Activated effector memory CD4-positive, alpha-beta T cell treated with anti-CD3 and anti-CD28 coated beads, Interleukin-2, amount 50 U/mL, for 16 hours (primary cell): ENCODE results near the gene DNAAF3.
A peak's percentile ranks its signal among the peaks of the same experiment; 100 is the strongest.

ENCODE experiments used
- DNase-seq: peaks from one replicate; pipeline ENCODE4 v3.0.0-alpha.2; 2020

DNAAF3 gene

GRCh38 chr19:55152017-55152416, 14.4 kb downstream of the DNAAF3 start:
- no peak for DNase-seq

GRCh38 chr19:55149078-55150003, 17.1 kb downstream of the DNAAF3 start, which contains the start of gene TNNT1:
TSS of gene TNNT1 (minus strand) at chr19:55149206. CDS start at chr19:55147157, 2,049 bp downstream.
- no peak for DNase-seq

GRCh38 chr19:55147545-55148251, 18.7 kb downstream of the DNAAF3 start:
- no peak for DNase-seq

GRCh38 chr19:55146705-55147273, 19.6 kb downstream of the DNAAF3 start:
- no peak for DNase-seq

- DNase-seq: no peak
Observed at GRCh38 chr19:55146078-55146704, 20.2 kb downstream of the DNAAF3 start.

GRCh38 chr19:55145232-55145631, 21.2 kb downstream of the DNAAF3 start:
- DNase-seq: no peak

- no peak for DNase-seq
Observed at GRCh38 chr19:55141696-55142095, 24.7 kb downstream of the DNAAF3 start.

GRCh38 chr19:55137915-55138314, 28.5 kb downstream of the DNAAF3 start:
- DNase-seq: no peak

GRCh38 chr19:55136399-55137102, 29.9 kb downstream of the DNAAF3 start:
- DNase-seq: no peak

- no peak for DNase-seq
Observed at GRCh38 chr19:55134736-55135135, 31.7 kb downstream of the DNAAF3 start.

GRCh38 chr19:55133639-55134444, 32.6 kb downstream of the DNAAF3 start:
- no peak for DNase-seq

- no peak for DNase-seq
Observed at GRCh38 chr19:55132453-55133129, 33.8 kb downstream of the DNAAF3 start.

GRCh38 chr19:55131421-55131820, 35.0 kb downstream of the DNAAF3 start:
- DNase-seq: no peak

- DNase-seq: no peak
Observed at GRCh38 chr19:55119053-55119452, 47.4 kb downstream of the DNAAF3 start.

- peak; percentile 68 for DNase-seq
Observed at GRCh38 chr19:55118401-55118991, 47.9 kb downstream of the DNAAF3 start.

GRCh38 chr19:55117663-55118391, 48.6 kb downstream of the DNAAF3 start:
- DNase-seq: peak; percentile 99

- DNase-seq: peak; percentile 72
Observed at GRCh38 chr19:55116859-55117662, 49.4 kb downstream of the DNAAF3 start, which contains the start of gene PPP1R12C. TSS of gene PPP1R12C (minus strand) at chr19:55117637. CDS start at chr19:55117543, 94 bp downstream.

- DNase-seq: peak; percentile 86
Observed at GRCh38 chr19:55116232-55116858, 50.1 kb downstream of the DNAAF3 start.
